GM21723 (cell line): ENCODE measurements around the gene PTGES.
"Not testable (repeated sequence)": the region's sequence is repeated elsewhere in the genome, so short reads cannot be mapped to it uniquely, and the experiment has no call there.

Source experiments
- ATAC-seq: cut with Tn5 transposase; IDR thresholded peaks from one replicate; pipeline ENCODE4 v1.9.1; 2021; ENCODE audit warnings: mild to moderate bottlenecking, moderate library complexity; ENCODE audit not compliant: unreplicated experiment

PTGES gene

GRCh38 chr9:129773262-129774048, 20.6 kb upstream of the PTGES start:
- ATAC-seq: no peak

- ATAC-seq: no peak
These were observed 17.9 kb upstream of the PTGES start for GRCh38 chr9:129770741-129771140.

DNA sequence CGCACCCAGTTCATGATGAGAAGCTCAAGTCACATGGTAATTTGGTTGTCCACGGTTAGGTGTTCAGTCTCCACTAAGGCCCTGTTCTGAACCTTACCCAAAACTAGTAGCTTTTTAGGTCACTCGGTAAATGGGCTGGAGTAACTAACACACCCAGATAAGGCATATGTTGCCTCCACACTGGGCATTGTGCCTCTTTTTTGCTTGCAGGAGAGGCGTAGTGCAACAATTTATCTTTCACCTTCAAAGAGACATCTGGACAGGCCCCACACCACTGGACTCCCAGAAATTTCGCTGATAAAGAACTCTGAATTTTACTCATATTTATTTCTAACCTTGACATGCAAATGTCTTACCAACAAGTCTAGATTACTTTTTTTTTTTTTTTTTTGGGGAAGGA, 16.8 kb upstream of the PTGES start:
- ATAC-seq: no peak

DNA sequence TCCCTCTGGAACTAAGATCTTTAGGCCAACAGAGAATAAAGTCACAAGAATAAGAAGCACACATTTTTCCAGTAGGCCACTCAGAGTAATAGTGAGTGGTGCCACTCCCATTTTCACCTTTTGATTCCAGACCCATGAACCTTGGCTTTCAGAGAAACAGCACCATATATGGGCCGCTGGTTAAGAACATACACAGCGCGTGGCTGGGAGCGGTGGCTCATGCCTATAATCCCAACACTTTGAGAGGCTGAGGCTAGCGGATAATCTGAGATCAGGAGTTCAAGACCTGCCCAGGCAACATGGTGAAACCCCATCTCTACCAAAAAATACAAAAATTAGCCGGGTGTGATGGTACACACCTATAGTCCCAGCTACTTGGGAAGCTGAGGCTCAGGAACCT, 15.6 kb upstream of the PTGES start:
- ATAC-seq: no peak

DNA sequence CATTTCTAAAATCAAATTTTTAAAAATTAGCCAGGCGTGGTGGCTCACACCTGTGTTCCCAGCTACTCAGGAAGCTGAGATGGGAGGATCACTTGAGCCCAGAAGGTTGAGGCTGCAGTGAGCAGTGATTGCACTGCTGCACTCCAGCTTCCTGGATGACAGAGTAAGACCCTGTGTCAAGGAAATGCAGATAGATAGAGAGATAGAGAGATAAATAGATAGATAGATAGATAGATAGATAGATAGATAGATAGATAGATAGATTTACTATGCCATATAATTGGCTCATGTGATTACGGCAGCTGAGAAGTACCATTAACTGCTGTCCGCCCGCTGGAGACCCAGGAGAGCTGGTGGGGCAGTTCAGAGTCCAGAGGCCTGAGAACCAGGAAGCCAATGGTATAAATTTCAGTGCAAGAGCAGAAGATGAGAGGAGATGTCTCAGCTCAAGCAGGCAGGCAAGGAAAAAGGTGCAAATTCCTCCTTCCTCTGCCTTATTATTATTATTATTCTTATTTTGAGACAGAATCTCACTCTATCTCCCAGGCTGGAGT, 13.0 kb upstream of the PTGES start:
- ATAC-seq: no peak

GRCh38 chr9:129762985-129763926, 10.4 kb upstream of the PTGES start:
- no peak for ATAC-seq

DNA sequence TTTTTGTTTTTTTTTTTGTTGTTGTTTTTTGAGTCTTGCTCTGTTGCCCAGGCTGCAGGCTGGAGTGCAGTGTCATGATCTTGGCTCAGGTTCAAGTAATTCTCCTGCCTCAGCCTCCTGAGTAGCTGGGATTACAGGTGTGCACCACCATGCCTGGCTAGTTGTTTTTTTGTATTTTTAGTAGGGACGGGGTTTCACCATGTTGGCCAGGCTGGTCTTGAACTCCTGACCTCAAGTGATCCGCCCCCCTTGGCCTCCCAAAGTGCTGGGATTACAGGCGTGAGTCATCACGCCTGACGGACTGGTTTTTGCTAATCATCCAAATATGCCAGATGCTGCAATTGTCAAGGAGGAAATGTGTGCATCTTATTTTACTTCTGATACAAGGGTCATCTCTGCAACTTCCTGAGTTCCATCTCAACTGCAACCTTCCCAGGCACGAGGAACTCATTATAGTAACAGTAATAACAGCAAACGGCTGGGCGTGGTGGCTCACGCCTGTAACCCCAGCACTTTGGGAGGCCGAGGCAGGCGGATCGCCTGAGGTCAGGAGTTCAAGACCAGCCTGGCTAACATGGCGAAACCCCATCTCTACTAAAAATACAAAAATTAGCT, 9.6 kb upstream of the PTGES start:
- ATAC-seq: not testable (repeated sequence)

- ATAC-seq: no peak
These were observed 9.1 kb upstream of the PTGES start for GRCh38 chr9:129761901-129762369.

DNA sequence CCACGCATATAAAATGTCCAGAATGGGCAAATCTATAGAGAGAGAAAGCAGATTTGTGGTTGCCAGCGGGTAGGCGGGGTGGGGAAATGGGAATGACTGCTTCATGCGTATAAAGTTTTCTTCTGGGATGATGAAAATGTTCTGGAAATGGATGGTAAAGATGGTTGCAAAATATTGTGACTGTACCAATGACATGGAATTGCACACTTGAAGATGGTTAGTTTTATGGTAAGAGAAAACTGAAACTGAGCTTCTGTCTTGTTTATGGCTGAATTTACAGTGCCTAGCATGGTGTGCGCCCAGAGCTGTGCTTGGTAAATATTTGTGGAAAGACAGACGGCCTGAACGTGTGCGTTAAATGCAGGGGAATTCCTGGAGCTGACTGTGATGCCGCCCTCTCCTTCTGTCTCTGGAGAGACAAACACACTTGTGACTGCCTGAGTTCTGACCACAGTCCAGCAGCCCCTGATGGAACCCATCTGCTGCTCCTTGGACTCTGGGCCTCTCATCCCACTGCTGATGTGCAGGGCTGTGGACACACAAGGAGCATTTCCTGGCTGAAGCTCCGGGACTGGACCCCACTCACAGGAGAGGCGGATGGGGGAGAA, 8.6 kb upstream of the PTGES start:
- ATAC-seq: no peak

DNA sequence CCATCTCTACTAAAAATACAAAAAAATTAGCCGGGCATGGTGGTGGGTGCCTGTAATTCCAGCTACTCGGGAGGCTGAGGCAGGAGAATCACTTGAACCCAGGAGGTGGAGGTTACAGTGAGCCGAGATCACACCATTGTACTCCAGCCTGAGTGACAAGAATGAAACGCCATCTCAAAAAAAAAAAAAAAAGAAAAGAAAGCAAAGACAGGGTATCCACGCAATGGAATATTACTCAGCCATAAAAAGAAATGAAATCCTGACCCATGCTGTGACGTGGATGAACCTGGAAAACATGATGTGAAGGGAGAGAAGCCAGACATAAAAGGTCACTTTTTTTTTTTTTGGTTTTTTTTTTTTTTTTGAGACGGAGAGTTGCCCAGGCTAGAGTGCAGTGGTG, 7.9 kb upstream of the PTGES start:
- not testable (repeated sequence) for ATAC-seq

DNA sequence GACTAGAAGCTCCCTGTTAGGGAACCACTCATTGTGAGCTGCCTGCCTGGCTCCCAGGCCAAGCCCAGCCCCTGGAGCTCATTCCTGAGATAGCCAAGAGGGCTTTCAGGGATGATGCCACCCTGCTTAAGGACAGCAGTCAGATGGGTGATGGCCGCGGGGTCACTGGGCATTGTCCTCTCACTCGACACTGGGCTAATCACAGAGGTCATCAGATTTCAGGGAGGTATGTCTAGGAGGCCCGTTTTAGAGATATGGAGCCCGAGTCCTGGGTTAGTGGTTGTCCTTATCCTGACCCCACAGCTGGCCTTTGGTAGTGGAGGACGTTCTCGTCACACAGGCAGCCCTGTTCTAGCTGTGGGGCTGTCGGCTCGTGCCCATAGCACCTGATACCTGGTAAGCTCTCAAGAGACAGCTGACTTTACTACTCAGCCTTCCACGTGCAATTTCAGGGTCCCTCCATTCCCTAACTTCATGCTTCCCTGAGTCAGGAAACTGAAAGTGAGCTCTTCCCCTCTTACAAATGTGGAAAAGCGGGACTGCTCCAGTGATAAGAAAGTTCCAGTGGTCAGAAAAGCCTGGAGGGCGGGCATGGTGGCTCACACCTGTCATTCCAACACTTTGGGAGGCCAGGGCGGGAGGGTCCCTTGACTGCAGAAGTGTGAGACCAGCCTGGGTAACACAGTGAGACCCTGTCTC, 7.1 kb upstream of the PTGES start:
- no peak for ATAC-seq

DNA sequence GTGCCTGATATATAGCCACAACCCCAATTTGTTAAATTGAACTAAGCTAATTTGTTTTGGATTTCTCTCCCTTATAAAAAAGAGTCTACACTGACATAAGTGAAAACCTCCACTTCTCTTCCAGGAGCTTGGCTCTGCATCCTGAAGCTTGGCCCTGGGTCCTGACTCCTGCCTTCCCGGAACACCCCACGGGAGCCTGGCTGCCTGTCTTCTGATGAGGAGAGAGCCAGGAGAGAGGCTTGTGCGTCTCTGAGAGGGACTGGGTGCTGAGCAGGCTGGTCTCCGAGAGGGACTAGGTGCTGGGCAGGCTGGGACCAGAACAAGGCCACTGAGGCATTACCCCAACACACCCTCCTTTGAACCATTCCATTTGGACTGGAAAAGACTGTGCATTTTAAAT, 6.5 kb upstream of the PTGES start:
- no peak for ATAC-seq

- no peak for ATAC-seq
These were observed 4.2 kb upstream of the PTGES start for GRCh38 chr9:129757045-129757444.

- ATAC-seq: no peak
These were observed 3.3 kb upstream of the PTGES start for GRCh38 chr9:129756191-129756590.

- no peak for ATAC-seq
These were observed 2.3 kb upstream of the PTGES start for GRCh38 chr9:129755151-129755550.

GRCh38 chr9:129751841-129752801, 721 bp downstream of the PTGES start:
- no peak for ATAC-seq

GRCh38 chr9:129750013-129750638, 2.7 kb downstream of the PTGES start:
- ATAC-seq: no peak

GRCh38 chr9:129749575-129749974, 3.3 kb downstream of the PTGES start:
- ATAC-seq: no peak
